ENCODE measurements around the gene RAB5B. TPM values are rescaled to one million over a fixed set of nuclear protein-coding genes. Genes with fewer than 3 reads are reported as not detected.
A peak's percentile ranks its signal among the peaks of the same experiment; 100 is the strongest.

The RAB5B gene
- total RNA-seq, 1 experiment from 2014 or later: 48.4 TPM

- WGBS (ENCODE audit: extremely low coverage, insufficient read length, low lambda C conversion rate): no CpG with 5 or more reads among the region's 2 CpGs
- Mint-ChIP-seq H3K4me3 (no peak overlapping the region; a peak in 1 of 5 replicates), H3K27me3 (ENCODE audit: low read depth) (no peaks in the 10 kb centered on the region)
Observed at GRCh38 chr12:56010111-56010570, 36.3 kb downstream of the RAB5B start.

More at GRCh38 chr12:56010111-56010570, 36.3 kb downstream of the RAB5B start:
- Histone ChIP-seq H2BK20ac (ENCODE audit: low read depth, low read length, poor library complexity, severe bottlenecking) (no peak overlapping the region), H2AK5ac (ENCODE audit: insufficient read length, low read length) (no peak overlapping the region), H3K56ac (ENCODE audit: insufficient read length, low read depth, low read length) (no peak overlapping the region), H3K9ac (ENCODE audit: extremely low read depth, insufficient read length, low read length) (no peak overlapping the region), H2BK12ac (ENCODE audit: insufficient read length, low read depth, low read length) (no peak overlapping the region), H2AFZ (ENCODE audit: low read length) (no peak overlapping the region), H2BK15ac (ENCODE audit: low read depth, low read length) (no peak overlapping the region), H3K4ac (ENCODE audit: low read depth, low read length) (no peak overlapping the region), H4K20me1 (ENCODE audit: control insufficient read depth, insufficient read depth, insufficient read length) (no peaks in the 10 kb centered on the region), H3K27me3 (ENCODE audit: insufficient read depth, low read length) (no peaks in the 10 kb centered on the region), H3T11ph (ENCODE audit: low read length) (no peak overlapping the region), H2BK120ac (ENCODE audit: low read depth, low read length, poor library complexity, severe bottlenecking) (no peak overlapping the region), H3K14ac (ENCODE audit: insufficient read depth, low read length) (no peak overlapping the region), H3K4me1 (ENCODE audit: insufficient read depth, low read length) (no peaks in the 10 kb centered on the region), H4K5ac (ENCODE audit: insufficient read length, low read depth, low read length) (no peak overlapping the region), H3K79me2 (ENCODE audit: insufficient read depth, low read length) (no peaks in the 10 kb centered on the region), H3K9me3 (ENCODE audit: control insufficient read depth, low read depth, low read length) (no peaks in the 10 kb centered on the region), H2BK5ac (ENCODE audit: insufficient read length, low read length) (no peak overlapping the region), H3K18ac (ENCODE audit: insufficient read length, low read depth, low read length) (no peak overlapping the region), H3K27ac (ENCODE audit: insufficient read length, low read depth, low read length) (no peak overlapping the region), H4K8ac (replicated peaks; ENCODE audit: insufficient read length, low read depth, low read length) (no peak overlapping the region), H4K91ac (ENCODE audit: insufficient read length, low read depth, low read length) (no peak overlapping the region), H3K23me2 (ENCODE audit: insufficient read length, low read depth, low read length, poor library complexity, severe bottlenecking) (peaks cover 7% of the 10 kb centered on the region), H3K4me2 (ENCODE audit: insufficient read depth, insufficient read length, low read length) (no peak overlapping the region), H3K23ac (ENCODE audit: insufficient read length, low read depth, low read length) (no peak overlapping the region), H3K79me1 (ENCODE audit: insufficient read depth, low read depth, low read length, poor library complexity, severe bottlenecking) (no peaks in the 10 kb centered on the region)
- Mint-ChIP-seq H3K27ac (peak overlapping the region in 1 of 3 experiments; percentile 35; a peak in 3 of 7 replicates), H3K36me3 (ENCODE audit: insufficient read depth in 1 of 3, low read depth in 3 of 3) (peaks cover 2 to 11% (median 5%) of the 10 kb centered on the region in 3 experiments; a peak in 6 of 7 replicates), H3K4me1 (peaks cover 8 to 15% of the 10 kb centered on the region in 2 experiments), H3K9me3 (no peaks in the 10 kb centered on the region)
- TF ChIP-seq CTCF (conservative IDR thresholded peaks at IDR 0.05): no peak
- DNase-seq: no peak
